Measurements from ENCODE around the gene TSKS. TPM values are rescaled to one million over a fixed set of nuclear protein-coding genes. Genes with fewer than 3 reads are reported as not detected.

TSKS gene
- total RNA-seq, 1 donor = not detected

DNA sequence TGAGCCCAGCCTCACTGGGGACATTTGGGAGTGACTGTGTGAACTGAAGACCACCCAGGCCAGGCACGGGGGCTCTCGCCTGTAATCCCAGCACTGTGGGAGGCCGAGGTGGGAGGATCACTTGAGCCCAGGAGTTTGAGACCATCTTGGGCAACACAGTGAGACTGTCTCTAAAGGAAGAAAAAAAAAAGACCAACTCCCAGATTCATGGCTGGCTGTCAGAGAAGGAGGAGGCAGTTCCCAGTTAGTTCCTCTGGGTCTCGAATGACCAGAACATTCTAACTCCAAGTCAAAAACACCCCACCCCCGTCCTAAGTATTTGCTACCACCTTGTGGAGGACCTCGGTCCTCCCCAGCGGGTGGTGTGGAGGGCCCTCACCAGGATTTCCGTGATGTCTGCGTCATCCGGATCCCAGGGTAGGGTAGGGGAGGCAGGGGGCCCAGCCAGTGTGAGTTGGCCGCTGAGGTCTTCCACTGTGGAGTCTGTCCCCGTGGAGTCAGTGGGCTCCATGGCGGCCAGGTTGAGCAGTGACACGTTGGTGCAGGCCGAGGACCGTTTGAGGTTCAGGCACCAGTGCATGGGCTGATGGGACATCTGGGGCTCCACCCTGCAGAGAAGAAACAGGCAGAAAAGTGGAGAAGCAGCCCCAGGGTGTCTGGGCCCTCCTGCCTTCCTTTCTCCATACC, 1.3 kb downstream of the TSKS start:
- no peak overlapping the region for H3K4me2 ChIP-seq (ENCODE audit: insufficient read depth, low read length)
- no peak for DNase-seq (ENCODE audit: insufficient read length, low spot score, missing footprints)
- H3K36me3 ChIP-seq (ENCODE audit: insufficient read depth, low read length) = no peaks in the 10 kb centered on the region
- TF ChIP-seq, protein P1, sequence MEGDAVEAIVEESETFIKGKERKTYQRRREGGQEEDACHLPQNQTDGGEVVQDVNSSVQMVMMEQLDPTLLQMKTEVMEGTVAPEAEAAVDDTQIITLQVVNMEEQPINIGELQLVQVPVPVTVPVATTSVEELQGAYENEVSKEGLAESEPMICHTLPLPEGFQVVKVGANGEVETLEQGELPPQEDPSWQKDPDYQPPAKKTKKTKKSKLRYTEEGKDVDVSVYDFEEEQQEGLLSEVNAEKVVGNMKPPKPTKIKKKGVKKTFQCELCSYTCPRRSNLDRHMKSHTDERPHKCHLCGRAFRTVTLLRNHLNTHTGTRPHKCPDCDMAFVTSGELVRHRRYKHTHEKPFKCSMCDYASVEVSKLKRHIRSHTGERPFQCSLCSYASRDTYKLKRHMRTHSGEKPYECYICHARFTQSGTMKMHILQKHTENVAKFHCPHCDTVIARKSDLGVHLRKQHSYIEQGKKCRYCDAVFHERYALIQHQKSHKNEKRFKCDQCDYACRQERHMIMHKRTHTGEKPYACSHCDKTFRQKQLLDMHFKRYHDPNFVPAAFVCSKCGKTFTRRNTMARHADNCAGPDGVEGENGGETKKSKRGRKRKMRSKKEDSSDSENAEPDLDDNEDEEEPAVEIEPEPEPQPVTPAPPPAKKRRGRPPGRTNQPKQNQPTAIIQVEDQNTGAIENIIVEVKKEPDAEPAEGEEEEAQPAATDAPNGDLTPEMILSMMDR (IDR thresholded peaks at IDR 0.05; ENCODE audit: extremely low read depth, low read depth, low read length) = peak; percentile 17
- H2AFZ ChIP-seq (ENCODE audit: low read length) = peak overlapping the region; percentile 66
- H3K27me3 ChIP-seq (ENCODE audit: insufficient read depth, low read length) = no peaks in the 10 kb centered on the region
- no peaks in the 10 kb centered on the region for H3K9me3 ChIP-seq (ENCODE audit: low read depth, low read length)
- no peaks in the 10 kb centered on the region for H4K20me1 ChIP-seq (ENCODE audit: insufficient read depth, low read length)
- peaks cover 21% of the 10 kb centered on the region for H3K4me1 ChIP-seq (ENCODE audit: insufficient read depth, low read length)
- no peak overlapping the region for H3K4me3 ChIP-seq (ENCODE audit: insufficient read depth, low read length)
- no peak overlapping the region for H3K27ac ChIP-seq (ENCODE audit: low read depth, low read length)
- H3K79me2 ChIP-seq (ENCODE audit: insufficient read depth, low read length) = no peaks in the 10 kb centered on the region

DNA sequence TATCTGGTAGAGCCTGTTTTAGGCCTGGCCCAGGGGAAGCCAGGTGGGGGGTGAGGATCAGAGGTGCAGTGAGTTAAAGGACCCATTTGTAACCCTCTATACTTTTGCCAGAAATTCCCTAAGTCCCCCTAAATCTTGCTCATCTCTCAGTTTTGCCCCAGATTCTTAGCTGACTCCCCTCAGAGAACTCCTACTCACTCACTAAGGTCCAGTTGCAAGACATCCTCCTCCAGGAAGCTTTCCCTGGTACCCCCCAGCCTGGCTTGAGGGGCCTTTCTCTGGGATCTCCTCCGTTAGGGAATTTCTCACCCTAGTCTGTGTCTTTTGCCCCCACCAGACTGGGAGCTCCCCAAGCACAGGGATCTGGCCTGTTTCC, 1.9 kb downstream of the TSKS start:
- TF ChIP-seq, protein P1 (IDR thresholded peaks at IDR 0.05; ENCODE audit: extremely low read depth, low read depth, low read length) = no peak
- Histone ChIP-seq H3K4me1 (ENCODE audit: insufficient read depth, low read length) (peaks cover 27% of the 10 kb centered on the region), H3K27ac (ENCODE audit: low read depth, low read length) (no peak overlapping the region)

DNA sequence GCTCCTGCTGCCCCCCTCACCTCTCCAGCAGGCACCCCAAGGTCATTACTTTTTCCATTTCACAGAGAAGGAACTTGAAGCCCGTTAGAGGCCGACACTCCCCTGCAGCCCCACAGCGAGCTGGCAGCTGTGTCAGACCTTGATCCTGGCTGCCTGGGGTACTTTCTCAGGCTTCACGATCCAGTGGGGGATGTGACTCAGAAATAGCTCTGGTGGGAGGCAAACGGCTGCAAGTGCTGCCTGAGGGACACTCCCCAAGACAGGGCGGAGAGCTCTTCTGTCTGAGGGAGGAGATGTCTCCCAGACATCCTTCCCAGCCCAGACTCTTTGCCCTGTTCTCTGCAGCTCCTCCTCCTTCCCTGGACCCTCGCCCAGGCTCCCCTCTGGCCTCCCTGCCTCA, 4.8 kb downstream of the TSKS start:
- TF ChIP-seq, protein P1 (IDR thresholded peaks at IDR 0.05; ENCODE audit: extremely low read depth, low read depth, low read length) = no peak
- Histone ChIP-seq H4K20me1 (ENCODE audit: insufficient read depth, low read length) (no peaks in the 10 kb centered on the region), H3K4me1 (ENCODE audit: insufficient read depth, low read length) (peaks cover 19% of the 10 kb centered on the region), H3K9me3 (ENCODE audit: low read depth, low read length) (no peaks in the 10 kb centered on the region), H3K4me3 (ENCODE audit: insufficient read depth, low read length) (no peak overlapping the region), H3K79me2 (ENCODE audit: insufficient read depth, low read length) (no peaks in the 10 kb centered on the region), H3K27ac (ENCODE audit: low read depth, low read length) (peak overlapping the region; percentile 66), H3K36me3 (ENCODE audit: insufficient read depth, low read length) (no peaks in the 10 kb centered on the region), H3K27me3 (ENCODE audit: insufficient read depth, low read length) (no peaks in the 10 kb centered on the region), H2AFZ (ENCODE audit: low read length) (peak overlapping the region; percentile 98), H3K4me2 (ENCODE audit: insufficient read depth, low read length) (peak overlapping the region; percentile 39)
- peak; percentile 91 for DNase-seq (ENCODE audit: insufficient read length, low spot score, missing footprints)

More for the DNA sequence above, 1.9 kb downstream of the TSKS start:
- no peaks in the 10 kb centered on the region for H3K27me3 ChIP-seq (ENCODE audit: insufficient read depth, low read length)
- no peak overlapping the region for H3K4me3 ChIP-seq (ENCODE audit: insufficient read depth, low read length)
- no peaks in the 10 kb centered on the region for H4K20me1 ChIP-seq (ENCODE audit: insufficient read depth, low read length)
- H3K36me3 ChIP-seq (ENCODE audit: insufficient read depth, low read length) = no peaks in the 10 kb centered on the region
- H2AFZ ChIP-seq (ENCODE audit: low read length) = peak overlapping the region; percentile 66
- no peak overlapping the region for H3K4me2 ChIP-seq (ENCODE audit: insufficient read depth, low read length)
- H3K79me2 ChIP-seq (ENCODE audit: insufficient read depth, low read length) = no peaks in the 10 kb centered on the region
- no peaks in the 10 kb centered on the region for H3K9me3 ChIP-seq (ENCODE audit: low read depth, low read length)
- DNase-seq (ENCODE audit: insufficient read length, low spot score, missing footprints) = peak; percentile 70

DNA sequence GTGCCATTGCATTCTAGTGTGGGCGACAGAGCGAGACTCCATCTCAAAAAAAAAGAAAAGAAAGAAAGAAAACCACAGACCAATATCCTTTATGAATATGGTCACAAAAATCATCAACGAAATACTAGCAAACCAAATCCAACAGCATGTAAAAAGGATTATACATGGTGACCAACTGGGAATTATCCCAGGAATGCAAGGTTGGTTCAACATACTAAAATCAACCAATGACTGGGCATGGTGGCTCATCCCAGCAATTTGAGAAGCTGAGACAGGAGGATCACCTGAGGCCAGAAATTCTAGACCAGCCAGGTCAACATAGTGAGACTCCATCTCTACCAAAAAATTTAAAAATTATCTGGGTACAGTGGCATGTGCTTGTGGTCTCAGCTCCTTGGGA, 7.2 kb downstream of the TSKS start:
- peak overlapping the region; percentile 28 for H3K27ac ChIP-seq (ENCODE audit: low read depth, low read length)
- TF ChIP-seq, protein P1 (IDR thresholded peaks at IDR 0.05; ENCODE audit: extremely low read depth, low read depth, low read length) = no peak

More for the DNA sequence above, 7.2 kb downstream of the TSKS start:
- no peak overlapping the region for H3K4me3 ChIP-seq (ENCODE audit: insufficient read depth, low read length)
- H4K20me1 ChIP-seq (ENCODE audit: insufficient read depth, low read length) = no peaks in the 10 kb centered on the region
- H3K4me2 ChIP-seq (ENCODE audit: insufficient read depth, low read length) = no peak overlapping the region
- no peak overlapping the region for H2AFZ ChIP-seq (ENCODE audit: low read length)
- DNase-seq (ENCODE audit: insufficient read length, low spot score, missing footprints) = no peak
- H3K79me2 ChIP-seq (ENCODE audit: insufficient read depth, low read length) = no peaks in the 10 kb centered on the region
- H3K27me3 ChIP-seq (ENCODE audit: insufficient read depth, low read length) = no peaks in the 10 kb centered on the region
- no peaks in the 10 kb centered on the region for H3K36me3 ChIP-seq (ENCODE audit: insufficient read depth, low read length)
- H3K4me1 ChIP-seq (ENCODE audit: insufficient read depth, low read length) = peaks cover 24% of the 10 kb centered on the region
- H3K9me3 ChIP-seq (ENCODE audit: low read depth, low read length) = no peaks in the 10 kb centered on the region
